Left lung (tissue), 10 donors: ENCODE data around the gene C1QL4. TPM values are rescaled to one million over a fixed set of nuclear protein-coding genes. Genes with fewer than 3 reads are reported as not detected.

Experiments used
- ATAC-seq: fragments of 200-7000 bp; cut with Tn5 transposase; one replicate; pipeline ENCODE4 v1.9.1; 2020; ENCODE audit warnings: moderate library complexity
- DNase-seq, 4 donors: peaks; one replicate each; pipeline ENCODE4 v3.0.0-alpha.2; 2013 to 2020
- H3K27ac ChIP-seq, 2 donors: fragments of 200-600 bp; sonication (generic) in 1 of 2; one replicate each; pipeline versions ENCODE4 v1.5.0 to v1.8.0; 2020 to 2021
- H3K27me3 ChIP-seq, 2 donors: fragments of 200-600 bp; sonication (generic) in 1 of 2; one replicate each; pipeline versions ENCODE4 v1.5.0 to v1.8.0; 2020 to 2021
- H3K36me3 ChIP-seq, 2 donors: fragments of 200-600 bp; sonication (generic) in 1 of 2; one replicate each; pipeline versions ENCODE4 v1.5.0 to v1.8.0; 2020 to 2021
- H3K4me1 ChIP-seq, 2 donors: fragments of 200-600 bp; one replicate each; pipeline ENCODE4 v1.8.0; 2021
- H3K4me3 ChIP-seq, 2 donors: fragments of 200-600 bp; sonication (generic) in 1 of 2; one replicate each; pipeline versions ENCODE4 v1.5.0 to v1.8.0; 2020 to 2021; ENCODE audit warnings: mild to moderate bottlenecking in 1 of 2
- H3K9me3 ChIP-seq, 2 donors: fragments of 200-600 bp; sonication (generic) in 1 of 2; one replicate each; pipeline versions ENCODE4 v1.5.0 to v1.8.0; 2020 to 2021
- CTCF ChIP-seq, 2 donors: fragments of 200-600 bp; sonication (generic) in 1 of 2; IDR thresholded peaks; one replicate each; pipeline versions ENCODE4 v1.5.0 to v1.8.0; 2021; ENCODE audit warnings: antibody characterized with exemption in 2 of 2
- intact Hi-C, 2 donors: fragments of 100-400 bp; cut with DNase I; formaldehyde crosslinking; loops; one replicate each; pipeline versions ENCODE4 v1.11.2 to v1.14.2; 2022
- polyA plus RNA-seq, 6 donors: library from polyadenylated mRNA; unstranded; fragments of 120-200 nt; gene quantifications; one replicate each; pipeline ENCODE4 v1.2.1, GENCODE V29; 2013; ENCODE audit not compliant: insufficient read length in 6 of 6
- total RNA-seq, 2 donors: library from RNA; stranded (reverse); fragmentation: NEBNext Ultra II Directional; extraction: Animal tissue kit (Norgen Biotek cat#: 25700); gene quantifications; one replicate each; pipeline ENCODE4 v1.2.1, GENCODE V29; 2021
- donor health status: DM: no; HTN: yes; CAD: no.
- donor health status: DM: no; HTN: no; CAD: no.

The C1QL4 gene
- total and polyA plus RNA-seq, 8 donors = 0.07 TPM; not detected in 7

GRCh38 chr12:49348781-49349180, 11.8 kb upstream of the C1QL4 start:
- ATAC-seq = no peak
- no peak overlapping the region for H3K27ac ChIP-seq
- H3K27me3 ChIP-seq = peaks cover 44 to 97% of the 10 kb centered on the region in 2 donors
- no peak for DNase-seq
- intact Hi-C loops = loop anchor here in 1 of 2 donors (10.0 kb wide), 1 partner anchor 64 kb away; no protein-coding TSS in a partner anchor
- H3K4me3 ChIP-seq = no peak overlapping the region
- no peaks in the 10 kb centered on the region for H3K9me3 ChIP-seq
- H3K4me1 ChIP-seq = peaks cover 27 to 36% of the 10 kb centered on the region in 2 donors
- no peaks in the 10 kb centered on the region for H3K36me3 ChIP-seq
- TF ChIP-seq CTCF (IDR thresholded peaks at IDR 0.05) = no peak

GRCh38 chr12:49347311-49348193, 10.6 kb upstream of the C1QL4 start:
- ATAC-seq (peak; percentile 88), DNase-seq (peak; percentile 72 to 95 (median 84))
- Histone ChIP-seq H3K4me1 (peaks cover 35 to 47% of the 10 kb centered on the region in 2 donors), H3K4me3 (peak overlapping the region; percentile 11 to 18), H3K9me3 (no peaks in the 10 kb centered on the region), H3K27ac (no peak overlapping the region), H3K27me3 (peaks cover 53 to 100% of the 10 kb centered on the region in 2 donors), H3K36me3 (no peaks in the 10 kb centered on the region)
- TF ChIP-seq CTCF (IDR thresholded peaks at IDR 0.05) = peak; percentile 92 to 94
- intact Hi-C loops = loop anchor here in 1 of 2 donors (10.0 kb wide), 1 partner anchor 63 kb away; no protein-coding TSS in a partner anchor

GRCh38 chr12:49346659-49347310, 9.8 kb upstream of the C1QL4 start, which contains the start of gene DNAJC22:
Gene DNAJC22 (plus strand): TSS chr12:49346888. CDS start chr12:49348873, 1,985 bp downstream.
- Histone ChIP-seq H3K27ac (no peak within 1 kb of the TSS), H3K27me3 (peaks cover 58 to 100% of the 10 kb centered on the region in 2 donors), H3K9me3 (no peaks in the 10 kb centered on the region), H3K4me3 (peak within 1 kb of the TSS; percentile 13 to 18), H3K4me1 (peaks cover 41 to 54% of the 10 kb centered on the region in 2 donors), H3K36me3 (no peaks in the 10 kb centered on the region)
- intact Hi-C loops = loop anchor here in 1 of 2 donors (10.0 kb wide), 1 partner anchor 62 kb away; no protein-coding TSS in a partner anchor
- no peak for TF ChIP-seq CTCF (IDR thresholded peaks at IDR 0.05)
- peak; percentile 6 for ATAC-seq
- DNase-seq = no peak

- ATAC-seq = no peak
- peak overlapping the region; percentile 13 to 18 for H3K4me3 ChIP-seq
- H3K36me3 ChIP-seq = no peaks in the 10 kb centered on the region
- TF ChIP-seq CTCF (IDR thresholded peaks at IDR 0.05) = no peak
- intact Hi-C loops = loop anchor here in 1 of 2 donors (10.0 kb wide), 1 partner anchor 61 kb away; no protein-coding TSS in a partner anchor
- H3K4me1 ChIP-seq = peaks cover 41 to 55% of the 10 kb centered on the region in 2 donors
- DNase-seq = no peak
- no peak overlapping the region for H3K27ac ChIP-seq
- H3K9me3 ChIP-seq = no peaks in the 10 kb centered on the region
- peaks cover 59 to 100% of the 10 kb centered on the region in 2 donors for H3K27me3 ChIP-seq
Observed at GRCh38 chr12:49345825-49346658, 9.1 kb upstream of the C1QL4 start.
